ENCODE measurements around the gene ZIC2.
"Not testable (repeated sequence)": the region's sequence is repeated elsewhere in the genome, so short reads cannot be mapped to it uniquely, and the experiment has no call there.

The ZIC2 gene

GRCh38 chr13:100032642-100033041, 51.1 kb downstream of the ZIC2 start:
- not testable (repeated sequence) for DNase-seq

DNA sequence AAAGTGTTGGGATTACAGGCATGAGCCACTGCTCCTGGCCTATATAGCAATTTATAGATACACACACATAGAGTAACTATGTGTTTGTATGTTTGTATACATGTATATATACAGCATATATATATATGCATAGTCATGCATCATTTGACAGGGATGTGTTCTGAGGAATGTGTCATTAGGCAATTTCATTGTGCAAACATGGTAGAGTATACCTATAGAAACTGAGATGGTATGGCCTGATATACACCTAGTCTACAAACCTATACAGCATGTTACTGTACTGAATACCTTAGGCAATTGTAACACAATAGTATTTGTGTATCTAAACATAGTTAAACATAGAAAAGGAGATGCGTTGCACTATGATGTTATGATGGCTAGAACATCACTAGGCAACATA, 54.4 kb downstream of the ZIC2 start:
- no peak for DNase-seq
